HL-60 (cell line): ENCODE measurements around the gene HIVEP1.
"Not testable (repeated sequence)": the region's sequence is repeated elsewhere in the genome, so short reads cannot be mapped to it uniquely, and the experiment has no call there.

Experiments
- DNase-seq, 2 experiments: peaks; one replicate each; pipeline ENCODE4 v3.0.0-alpha.2; 2010 to 2020; ENCODE audit warnings: low read depth in 1 of 2, low spot score in 1 of 2
- H3K27ac ChIP-seq: fragments of 250-450 bp; sonication (Bioruptor Pico); replicated peaks from 2 replicates; pipeline ENCODE4 v1.5.1; 2020; ENCODE audit warnings: mild to moderate bottlenecking, moderate library complexity
- H3K27me3 ChIP-seq: fragments of 250-450 bp; sonication (Bioruptor Pico); 2 replicates; pipeline ENCODE4 v1.5.1; 2021; ENCODE audit warnings: mild to moderate bottlenecking, moderate library complexity; ENCODE audit not compliant: insufficient read depth, poor library complexity, severe bottlenecking
- H3K4me3 ChIP-seq: replicated peaks from 2 replicates; pipeline ENCODE4 v1.5.1; 2011; ENCODE audit warnings: mild to moderate bottlenecking, control low read depth, low read length; ENCODE audit not compliant: insufficient read depth
- GABPA ChIP-seq: IDR thresholded peaks from 2 replicates; pipeline ENCODE4 v1.6.1; 2012; ENCODE audit warnings: low read depth
- POLR2AphosphoS5 ChIP-seq: IDR thresholded peaks from 2 replicates; pipeline ENCODE4 v1.6.1; 2012; ENCODE audit warnings: low read depth
- REST ChIP-seq: IDR thresholded peaks from 2 replicates; pipeline ENCODE4 v1.6.1; 2012; ENCODE audit warnings: low read depth; ENCODE audit not compliant: insufficient replicate concordance
- SPI1 ChIP-seq: IDR thresholded peaks from 2 replicates; pipeline ENCODE4 v1.6.1; 2012; ENCODE audit warnings: low read depth, mild to moderate bottlenecking, borderline replicate concordance
- TF ChIP-seq, protein P1 (sequence below): IDR thresholded peaks from one replicate; pipeline ENCODE4 v1.5.1; 2011; ENCODE audit warnings: low read length, control low read depth, inconsistent platforms; ENCODE audit not compliant: insufficient read depth

HIVEP1 gene

DNA sequence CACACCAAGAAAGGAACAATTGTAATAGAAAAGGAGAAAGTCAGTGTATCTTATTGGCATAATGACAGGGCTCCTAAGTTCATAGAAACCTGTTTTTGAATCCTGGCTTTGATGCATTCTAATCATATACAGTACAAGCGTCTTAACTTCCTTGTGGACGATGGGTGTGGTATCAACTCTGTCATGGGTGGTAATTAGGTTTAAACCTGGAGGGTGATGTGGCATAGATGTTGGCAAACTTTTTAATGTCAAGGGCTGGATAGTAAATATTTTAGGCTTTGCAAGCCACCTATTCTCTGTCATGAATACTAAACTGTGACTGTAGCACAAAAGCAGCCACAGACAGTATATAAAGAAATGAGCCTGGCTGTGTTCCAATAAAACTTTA is 139.3 kb downstream of the HIVEP1 start:
- Histone ChIP-seq H3K4me3 (no peak overlapping the region), H3K27me3 (no peaks in the 10 kb centered on the region), H3K27ac (no peak overlapping the region)
- DNase-seq = no peak
- TF ChIP-seq, protein P1, sequence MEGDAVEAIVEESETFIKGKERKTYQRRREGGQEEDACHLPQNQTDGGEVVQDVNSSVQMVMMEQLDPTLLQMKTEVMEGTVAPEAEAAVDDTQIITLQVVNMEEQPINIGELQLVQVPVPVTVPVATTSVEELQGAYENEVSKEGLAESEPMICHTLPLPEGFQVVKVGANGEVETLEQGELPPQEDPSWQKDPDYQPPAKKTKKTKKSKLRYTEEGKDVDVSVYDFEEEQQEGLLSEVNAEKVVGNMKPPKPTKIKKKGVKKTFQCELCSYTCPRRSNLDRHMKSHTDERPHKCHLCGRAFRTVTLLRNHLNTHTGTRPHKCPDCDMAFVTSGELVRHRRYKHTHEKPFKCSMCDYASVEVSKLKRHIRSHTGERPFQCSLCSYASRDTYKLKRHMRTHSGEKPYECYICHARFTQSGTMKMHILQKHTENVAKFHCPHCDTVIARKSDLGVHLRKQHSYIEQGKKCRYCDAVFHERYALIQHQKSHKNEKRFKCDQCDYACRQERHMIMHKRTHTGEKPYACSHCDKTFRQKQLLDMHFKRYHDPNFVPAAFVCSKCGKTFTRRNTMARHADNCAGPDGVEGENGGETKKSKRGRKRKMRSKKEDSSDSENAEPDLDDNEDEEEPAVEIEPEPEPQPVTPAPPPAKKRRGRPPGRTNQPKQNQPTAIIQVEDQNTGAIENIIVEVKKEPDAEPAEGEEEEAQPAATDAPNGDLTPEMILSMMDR = no peak
- no peak for TF ChIP-seq SPI1

GRCh38 chr6:12152023-12152970 is 140.2 kb downstream of the HIVEP1 start:
- TF ChIP-seq SPI1 (no peak), GABPA (no peak), REST (no peak), POLR2AphosphoS5 (no peak)
- TF ChIP-seq, protein P1 = no peak
- no peak overlapping the region for H3K4me3 ChIP-seq
- no peak for DNase-seq

DNA sequence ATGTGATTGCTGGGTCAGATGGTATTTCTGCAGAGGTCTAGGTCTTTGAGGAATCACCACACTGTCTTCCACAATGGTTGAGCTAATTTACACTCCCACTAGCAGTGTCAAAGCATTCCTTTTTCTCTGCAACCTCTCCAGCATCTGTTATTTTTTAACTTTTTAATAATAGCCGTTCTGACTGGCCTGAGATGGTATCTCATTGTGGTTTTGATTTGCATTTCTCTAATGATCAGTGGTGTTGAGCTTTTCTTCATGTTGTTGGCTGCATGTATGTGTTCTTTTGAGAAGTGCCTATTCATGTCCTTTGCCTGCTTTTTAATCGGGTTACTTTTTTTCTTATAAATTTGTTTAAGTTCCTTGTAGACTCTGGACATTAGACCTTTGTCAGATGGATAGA is 143.7 kb downstream of the HIVEP1 start:
- H3K27ac ChIP-seq, H3K4me3 ChIP-seq, H3K27me3 ChIP-seq, DNase-seq: not testable (repeated sequence)

More at GRCh38 chr6:12152023-12152970, 140.2 kb downstream of the HIVEP1 start:
- no peaks in the 10 kb centered on the region for H3K27me3 ChIP-seq
- no peak overlapping the region for H3K27ac ChIP-seq

- no peak for TF ChIP-seq POLR2AphosphoS5
- TF ChIP-seq GABPA = no peak
- no peak for TF ChIP-seq SPI1
- no peak for TF ChIP-seq REST
- TF ChIP-seq, protein P1 = no peak
- no peak overlapping the region for H3K27ac ChIP-seq
- no peak overlapping the region for H3K4me3 ChIP-seq
- DNase-seq = no peak
- H3K27me3 ChIP-seq = no peaks in the 10 kb centered on the region
Observed at GRCh38 chr6:12158686-12159415, 146.7 kb downstream of the HIVEP1 start.
